HG03280 (cell line): ENCODE data around the gene CSAG3.

Experiments used
- ATAC-seq: cut with Tn5 transposase; IDR thresholded peaks from one replicate; pipeline ENCODE4 v1.9.1; 2021; ENCODE audit warnings: mild to moderate bottlenecking, moderate library complexity; ENCODE audit not compliant: unreplicated experiment

The CSAG3 gene

GRCh38 chrX:152806035-152806434 lies 47.0 kb downstream of the CSAG3 start:
- ATAC-seq: no peak
